ENCODE data around the gene SVOPL.

DNA sequence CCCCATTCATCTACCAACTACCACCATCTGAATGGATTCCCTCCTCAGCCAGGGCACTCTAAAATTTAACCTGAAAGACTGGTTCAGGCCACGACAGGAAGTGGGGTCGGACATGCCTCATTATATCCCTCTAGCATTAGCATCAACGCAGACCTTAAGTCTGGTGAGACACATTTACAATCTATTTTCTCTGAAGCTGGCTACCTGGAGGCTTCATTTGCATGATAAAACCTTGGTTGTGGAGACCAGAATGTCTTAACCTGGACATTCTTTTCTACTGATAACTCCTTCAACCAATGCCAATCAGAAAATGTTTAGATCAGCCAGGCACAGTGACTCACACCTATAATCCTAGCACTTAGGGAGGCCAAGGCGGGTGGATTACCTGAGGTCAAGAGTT, 42.3 kb downstream of the SVOPL start:
- TF ChIP-seq POLR2AphosphoS5 (IDR thresholded peaks at IDR 0.05; ENCODE audit: insufficient read depth, low read depth, low read length) (no peak), MYC (IDR thresholded peaks at IDR 0.05; ENCODE audit: low read depth, low read length) (no peak)
